ENCODE results near the gene SCAANT1. TPM values are rescaled to one million over a fixed set of nuclear protein-coding genes. Genes with fewer than 3 reads are reported as not detected.

The SCAANT1 gene
- total RNA-seq, 1 experiment from 2014 or later, result not detected

DNA sequence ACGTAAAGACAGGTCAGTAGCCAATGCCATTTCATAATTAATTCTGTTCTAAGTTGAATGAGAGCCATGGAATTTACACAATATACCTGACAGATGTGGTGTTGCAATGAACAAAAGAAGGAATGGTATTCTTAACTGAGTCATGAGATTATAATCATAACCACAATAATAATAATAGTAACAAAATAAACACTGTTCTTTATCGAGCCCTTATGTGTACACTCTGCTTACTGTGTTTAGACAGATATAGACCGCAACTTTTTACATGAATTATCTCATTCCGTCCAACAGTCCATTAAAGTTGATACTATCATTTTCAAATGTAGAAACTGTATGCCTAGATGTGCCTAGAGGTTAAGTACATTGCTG lies 28.2 kb upstream of the SCAANT1 start:
- Histone ChIP-seq H3K4me2 (no peak overlapping the region), H3F3A (ENCODE audit: insufficient read depth, low read depth) (peaks cover 24% of the 10 kb centered on the region), H3K9me3 (ENCODE audit: insufficient read depth, low read depth) (no peaks in the 10 kb centered on the region), H2AFZ (no peak overlapping the region), H3K4me3 (no peak overlapping the region), H4K20me1 (ENCODE audit: insufficient read depth) (peaks cover 35% of the 10 kb centered on the region), H3K4me1 (replicated peaks; ENCODE audit: insufficient read depth) (peaks cover 41% of the 10 kb centered on the region), H3K27me3 (ENCODE audit: insufficient read depth, low read depth) (no peaks in the 10 kb centered on the region), H3K79me2 (ENCODE audit: low read depth) (peaks cover 37% of the 10 kb centered on the region), H3K27ac (no peak overlapping the region), H3K36me3 (ENCODE audit: low read depth) (no peaks in the 10 kb centered on the region), H3K9me2 (ENCODE audit: insufficient read depth) (no peaks in the 10 kb centered on the region)
- peak in 1 of 2 experiments; percentile 75 for DNase-seq
- no TSS peak for BruUV-seq (replicated peaks)
- TF ChIP-seq, protein P1, sequence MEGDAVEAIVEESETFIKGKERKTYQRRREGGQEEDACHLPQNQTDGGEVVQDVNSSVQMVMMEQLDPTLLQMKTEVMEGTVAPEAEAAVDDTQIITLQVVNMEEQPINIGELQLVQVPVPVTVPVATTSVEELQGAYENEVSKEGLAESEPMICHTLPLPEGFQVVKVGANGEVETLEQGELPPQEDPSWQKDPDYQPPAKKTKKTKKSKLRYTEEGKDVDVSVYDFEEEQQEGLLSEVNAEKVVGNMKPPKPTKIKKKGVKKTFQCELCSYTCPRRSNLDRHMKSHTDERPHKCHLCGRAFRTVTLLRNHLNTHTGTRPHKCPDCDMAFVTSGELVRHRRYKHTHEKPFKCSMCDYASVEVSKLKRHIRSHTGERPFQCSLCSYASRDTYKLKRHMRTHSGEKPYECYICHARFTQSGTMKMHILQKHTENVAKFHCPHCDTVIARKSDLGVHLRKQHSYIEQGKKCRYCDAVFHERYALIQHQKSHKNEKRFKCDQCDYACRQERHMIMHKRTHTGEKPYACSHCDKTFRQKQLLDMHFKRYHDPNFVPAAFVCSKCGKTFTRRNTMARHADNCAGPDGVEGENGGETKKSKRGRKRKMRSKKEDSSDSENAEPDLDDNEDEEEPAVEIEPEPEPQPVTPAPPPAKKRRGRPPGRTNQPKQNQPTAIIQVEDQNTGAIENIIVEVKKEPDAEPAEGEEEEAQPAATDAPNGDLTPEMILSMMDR (conservative IDR thresholded peaks at IDR 0.05), result no peak
- no peak for TF ChIP-seq EZH2 (IDR thresholded peaks at IDR 0.05; ENCODE audit: low read depth)
- intact Hi-C loops (cut with micrococcal nuclease; ENCODE audit: unreplicated experiment), result no loop called here
- ChIA-PET POLR2A (ENCODE audit: unreplicated experiment) (no interaction called here), CTCF (no interaction called here)

DNA sequence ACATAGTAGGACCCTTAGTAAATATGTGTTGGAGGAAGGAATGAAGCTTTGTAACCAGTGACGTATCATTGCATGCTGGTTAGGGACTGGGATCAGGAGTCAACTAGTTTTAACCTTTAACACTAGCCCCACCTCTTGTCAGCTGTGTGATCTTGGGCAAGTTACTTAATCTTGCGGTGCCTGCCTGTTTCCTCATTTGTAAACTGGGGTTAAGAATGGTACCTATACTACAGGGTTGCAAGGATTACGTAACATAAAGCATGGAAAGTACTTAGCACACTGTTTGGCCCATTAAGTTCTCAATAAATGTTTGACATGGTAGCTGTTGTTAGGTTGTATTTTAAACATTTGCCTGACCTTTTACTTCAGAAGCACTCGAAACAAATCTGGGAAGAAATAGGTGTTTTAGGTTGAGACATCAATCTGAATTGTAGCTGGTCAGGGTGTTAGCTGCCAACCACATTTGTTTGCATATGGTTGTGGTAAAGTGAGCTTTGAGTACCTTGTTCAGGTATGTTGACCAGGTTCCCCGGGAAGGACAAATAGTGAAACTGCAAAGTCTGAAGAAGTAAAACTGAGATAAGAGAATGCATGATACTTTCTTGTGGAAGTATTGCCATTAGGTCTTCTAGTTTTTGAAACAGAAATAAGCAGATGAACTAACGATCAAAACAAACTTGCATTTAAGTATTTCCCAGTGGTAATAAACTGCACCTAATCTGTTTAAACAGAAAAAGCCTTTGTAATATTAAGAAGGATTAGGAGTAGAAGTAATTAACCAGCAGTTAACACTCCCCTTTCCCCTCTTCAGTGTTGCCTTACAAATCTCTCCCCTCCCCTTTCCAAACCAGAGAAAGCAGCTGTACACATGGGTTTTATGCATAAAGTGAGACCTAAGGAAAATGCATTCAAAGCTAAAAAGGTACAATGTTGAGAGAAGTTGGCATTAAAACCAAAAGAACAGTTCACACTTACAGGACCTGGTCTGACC lies 25.8 kb upstream of the SCAANT1 start:
- Histone ChIP-seq H3K4me1 (replicated peaks; ENCODE audit: insufficient read depth) (peaks cover 41% of the 10 kb centered on the region), H3K27ac (peak overlapping the region; percentile 60), H3K9me2 (ENCODE audit: insufficient read depth) (no peaks in the 10 kb centered on the region), H3F3A (ENCODE audit: insufficient read depth, low read depth) (peaks cover 24% of the 10 kb centered on the region), H3K79me2 (ENCODE audit: low read depth) (peaks cover 47% of the 10 kb centered on the region), H2AFZ (no peak overlapping the region), H3K4me2 (peak overlapping the region; percentile 76), H3K4me3 (peak overlapping the region; percentile 29; the same call in 1 of the 2 replicates), H3K9me3 (ENCODE audit: insufficient read depth, low read depth) (no peaks in the 10 kb centered on the region), H4K20me1 (ENCODE audit: insufficient read depth) (peaks cover 35% of the 10 kb centered on the region), H3K27me3 (ENCODE audit: insufficient read depth, low read depth) (no peaks in the 10 kb centered on the region), H3K36me3 (ENCODE audit: low read depth) (no peaks in the 10 kb centered on the region)
- ChIA-PET CTCF (interaction anchor here (0.6 kb wide), 1 partner anchor 31 kb away, joined by 8 read pairs; no protein-coding TSS in a partner anchor), POLR2A (ENCODE audit: unreplicated experiment) (interaction anchor here (0.6 to 0.9 kb wide), 2 partner anchors 15 to 65 kb away, joined by 3 to 6 read pairs; no protein-coding TSS in a partner anchor)
- peak; percentile 43 to 86 for DNase-seq
- no TSS peak for BruUV-seq (replicated peaks)
- intact Hi-C loops (cut with micrococcal nuclease; ENCODE audit: unreplicated experiment), result loop anchor here (2.0 kb wide), 1 partner anchor 19 kb away; no protein-coding TSS in a partner anchor
- TF ChIP-seq, protein P1 (conservative IDR thresholded peaks at IDR 0.05), result no peak
- TF ChIP-seq EZH2 (IDR thresholded peaks at IDR 0.05; ENCODE audit: low read depth), result no peak

DNA sequence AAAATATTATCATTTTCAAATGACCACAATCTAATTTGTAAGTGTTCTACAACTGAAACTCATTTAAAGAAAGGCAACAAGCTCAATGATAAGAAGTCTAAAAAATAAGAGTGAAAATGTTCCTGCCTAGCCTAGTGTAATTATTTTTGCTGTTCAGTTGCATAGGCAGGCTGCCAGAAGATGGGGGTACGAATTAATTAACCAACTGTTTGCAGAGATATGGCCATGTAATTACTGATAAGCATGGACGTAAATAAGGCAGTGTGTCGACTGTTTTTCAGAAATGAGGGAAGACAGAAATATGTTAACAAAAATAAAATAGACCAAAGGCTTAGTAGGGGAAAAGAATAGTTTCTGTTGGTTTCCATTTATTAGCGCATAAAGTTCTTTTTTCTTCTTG lies 24.7 kb upstream of the SCAANT1 start:
- Histone ChIP-seq H3K27ac (peak overlapping the region; percentile 60), H3K9me2 (ENCODE audit: insufficient read depth) (no peaks in the 10 kb centered on the region), H2AFZ (no peak overlapping the region), H3K9me3 (ENCODE audit: insufficient read depth, low read depth) (no peaks in the 10 kb centered on the region), H3K79me2 (ENCODE audit: low read depth) (peaks cover 47% of the 10 kb centered on the region), H3K36me3 (ENCODE audit: low read depth) (no peaks in the 10 kb centered on the region), H3K4me2 (peak overlapping the region; percentile 76), H3K4me1 (replicated peaks; ENCODE audit: insufficient read depth) (peaks cover 41% of the 10 kb centered on the region), H3K4me3 (0 out of 2 replicates have a peak overlapping the region, but pooled peaks have one; percentile 29), H3K27me3 (ENCODE audit: insufficient read depth, low read depth) (no peaks in the 10 kb centered on the region), H4K20me1 (ENCODE audit: insufficient read depth) (peaks cover 41% of the 10 kb centered on the region), H3F3A (ENCODE audit: insufficient read depth, low read depth) (peaks cover 24% of the 10 kb centered on the region)
- TF ChIP-seq EZH2 (IDR thresholded peaks at IDR 0.05; ENCODE audit: low read depth), result no peak
- TF ChIP-seq, protein P1 (conservative IDR thresholded peaks at IDR 0.05), result no peak
- POLR2A ChIA-PET (ENCODE audit: unreplicated experiment), result interaction anchor here (0.6 kb wide), 1 partner anchor 14 kb away, joined by 3 read pairs; no protein-coding TSS in a partner anchor
- CTCF ChIA-PET, result no interaction called here
- DNase-seq, result no peak
- no TSS peak for BruUV-seq (replicated peaks)
- intact Hi-C loops (cut with micrococcal nuclease; ENCODE audit: unreplicated experiment), result no loop called here
